GM18858 (cell line): ENCODE measurements around the gene ESRP2.

Experiments
- ATAC-seq: cut with Tn5 transposase; IDR thresholded peaks from one replicate; pipeline ENCODE4 v1.9.1; 2021; ENCODE audit not compliant: unreplicated experiment

ESRP2 gene

GRCh38 chr16:68242085-68242484, 6.2 kb upstream of the ESRP2 start:
- no peak for ATAC-seq

GRCh38 chr16:68238029-68238345, 2.1 kb upstream of the ESRP2 start:
- ATAC-seq, result no peak

GRCh38 chr16:68237243-68238028, 1.5 kb upstream of the ESRP2 start:
- no peak for ATAC-seq

- no peak for ATAC-seq
Observed at GRCh38 chr16:68236826-68237242, 907 bp upstream of the ESRP2 start.

- no peak for ATAC-seq
Observed at GRCh38 chr16:68236137-68236825, 354 bp upstream of the ESRP2 start.

- no peak for ATAC-seq
Observed at GRCh38 chr16:68235108-68235886, 630 bp downstream of the ESRP2 start.

GRCh38 chr16:68234188-68235107, 1.5 kb downstream of the ESRP2 start:
- no peak for ATAC-seq

- no peak for ATAC-seq
Observed at GRCh38 chr16:68233835-68234187, 2.1 kb downstream of the ESRP2 start.

GRCh38 chr16:68233085-68233834, 2.7 kb downstream of the ESRP2 start:
- ATAC-seq, result no peak

- no peak for ATAC-seq
Observed at GRCh38 chr16:68232335-68232734, 3.6 kb downstream of the ESRP2 start.

- ATAC-seq, result no peak
Observed at GRCh38 chr16:68231384-68232136, 4.4 kb downstream of the ESRP2 start.

- no peak for ATAC-seq
Observed at GRCh38 chr16:68230956-68231355, 5.0 kb downstream of the ESRP2 start.

GRCh38 chr16:68230176-68230571, 5.8 kb downstream of the ESRP2 start:
- ATAC-seq, result no peak

GRCh38 chr16:68229431-68230175, 6.3 kb downstream of the ESRP2 start:
- no peak for ATAC-seq

GRCh38 chr16:68228652-68229051, 7.3 kb downstream of the ESRP2 start:
- no peak for ATAC-seq

- ATAC-seq, result no peak
Observed at GRCh38 chr16:68227850-68228553, 7.9 kb downstream of the ESRP2 start.

GRCh38 chr16:68227183-68227793, 8.6 kb downstream of the ESRP2 start:
- ATAC-seq, result no peak

GRCh38 chr16:68226116-68226515, 9.8 kb downstream of the ESRP2 start:
- ATAC-seq, result no peak
